Fibroblast of skin of left quadriceps (primary cell): ENCODE results near the gene SH3RF3.

Source experiments
- DNase-seq, 2 experiments: peaks; one replicate each; pipeline ENCODE4 v3.0.0-alpha.2; 2013; ENCODE audit warnings: low read depth in 2 of 2

The SH3RF3 gene

GRCh38 chr2:109387778-109388469 is 258.9 kb downstream of the SH3RF3 start:
- no peak for DNase-seq

- DNase-seq, result no peak
These were observed 262.2 kb downstream of the SH3RF3 start for GRCh38 chr2:109391243-109391642.

GRCh38 chr2:109392140-109392539 is 263.1 kb downstream of the SH3RF3 start:
- no peak for DNase-seq

- no peak for DNase-seq
These were observed 264.0 kb downstream of the SH3RF3 start for GRCh38 chr2:109392816-109393661.

- no peak for DNase-seq
These were observed 264.6 kb downstream of the SH3RF3 start for GRCh38 chr2:109393662-109393972.

GRCh38 chr2:109395494-109396201 is 266.6 kb downstream of the SH3RF3 start:
- DNase-seq, result no peak

- no peak for DNase-seq
These were observed 267.5 kb downstream of the SH3RF3 start for GRCh38 chr2:109396202-109397180.

GRCh38 chr2:109397893-109398292 is 268.9 kb downstream of the SH3RF3 start:
- DNase-seq, result no peak

- peak in 1 of 2 experiments; percentile 7 for DNase-seq
These were observed 269.5 kb downstream of the SH3RF3 start for GRCh38 chr2:109398366-109399015.

GRCh38 chr2:109399066-109399465 is 270.1 kb downstream of the SH3RF3 start:
- DNase-seq, result peak; percentile 20 to 26

GRCh38 chr2:109400102-109400501 is 271.1 kb downstream of the SH3RF3 start:
- no peak for DNase-seq

- no peak for DNase-seq
These were observed 272.4 kb downstream of the SH3RF3 start for GRCh38 chr2:109401370-109401769.

GRCh38 chr2:109402180-109402579 is 273.2 kb downstream of the SH3RF3 start:
- DNase-seq, result no peak

- no peak for DNase-seq
These were observed 274.2 kb downstream of the SH3RF3 start for GRCh38 chr2:109402980-109403840.

GRCh38 chr2:109403841-109404201 is 274.8 kb downstream of the SH3RF3 start:
- no peak for DNase-seq

- no peak for DNase-seq
These were observed 275.7 kb downstream of the SH3RF3 start for GRCh38 chr2:109404681-109405080.

GRCh38 chr2:109405873-109406272 is 276.9 kb downstream of the SH3RF3 start:
- DNase-seq, result no peak

- no peak for DNase-seq
These were observed 277.3 kb downstream of the SH3RF3 start for GRCh38 chr2:109406301-109406700.

GRCh38 chr2:109407276-109408042 is 278.5 kb downstream of the SH3RF3 start:
- no peak for DNase-seq
